K562 (cell line): Measurements from ENCODE around the gene MYO18A. TPM values are rescaled to one million over a fixed set of nuclear protein-coding genes. Genes with fewer than 3 reads are reported as not detected.
A peak's percentile ranks its signal among the peaks of the same experiment; 100 is the strongest.

ENCODE experiments used
- CHD4 ChIP-seq: fragments of 200-600 bp; sonication (generic); IDR thresholded peaks from 3 replicates; pipeline ENCODE4 v1.6.1; 2012; ENCODE audit warnings: low read depth, mild to moderate bottlenecking, mixed read lengths, low read length, inconsistent platforms; ENCODE audit not compliant: insufficient read depth, insufficient replicate concordance, poor library complexity, severe bottlenecking
- ETS1 ChIP-seq: conservative IDR thresholded peaks from 2 replicates; pipeline ENCODE4 v1.6.1; 2011; ENCODE audit warnings: low read depth, mild to moderate bottlenecking, low read length; ENCODE audit not compliant: control insufficient read depth
- GTF2E2 ChIP-seq: fragments of 200-800 bp; sonication (Bioruptor generic); IDR thresholded peaks from 2 replicates; pipeline ENCODE4 v1.6.1; 2016; ENCODE audit warnings: missing genetic modification characterization, missing compliant biosample characterization
- HDGF ChIP-seq: fragments of 450-650 bp; IDR thresholded peaks from 2 replicates; pipeline ENCODE4 v1.6.1; 2016
- HLTF ChIP-seq: fragments of 450-650 bp; IDR thresholded peaks from 2 replicates; pipeline ENCODE4 v1.6.1; 2016
- MTA3 ChIP-seq: fragments of 450-650 bp; formaldehyde crosslinking; IDR thresholded peaks from 2 replicates; pipeline ENCODE4 v1.6.1; 2017; ENCODE audit warnings: mild to moderate bottlenecking, borderline replicate concordance
- MXD1 ChIP-seq: fragments of 250-450 bp; sonication (Bioruptor Pico); IDR thresholded peaks from 2 replicates; pipeline ENCODE4 v1.8.0; 2021; ENCODE audit warnings: borderline replicate concordance, mild to moderate bottlenecking, moderate library complexity; ENCODE audit not compliant: poor library complexity, severe bottlenecking
- PATZ1 ChIP-seq: fragments of 250-450 bp; sonication (Bioruptor Pico); IDR thresholded peaks from 2 replicates; pipeline ENCODE4 v1.5.0; 2020; ENCODE audit warnings: mild to moderate bottlenecking, borderline replicate concordance
- PHF21A ChIP-seq: fragments of 450-650 bp; IDR thresholded peaks from 2 replicates; pipeline ENCODE4 v1.6.1; 2017; ENCODE audit warnings: low read depth, borderline replicate concordance
- TOE1 ChIP-seq, 2 experiments: fragments of 450-650 bp in 1 of 2; sonication (generic) in 1 of 2; formaldehyde crosslinking in 1 of 2; IDR thresholded peaks; 2 replicates each; pipeline versions ENCODE4 v1.7.1 to v1.8.0; 2016 to 2022; ENCODE audit warnings: borderline replicate concordance in 2 of 2, mild to moderate bottlenecking in 2 of 2, antibody characterized with exemption in 1 of 2, inconsistent platforms in 1 of 2, low read depth in 1 of 2, missing genetic modification reagents in 1 of 2, moderate library complexity in 1 of 2
- ZBTB11 ChIP-seq, 3 experiments: fragments of 200-800 bp in 1 of 3; fragments of 250-450 bp in 1 of 3; fragments of 450-650 bp in 1 of 3; sonication (Bioruptor Pico) in 1 of 3; sonication (Bioruptor generic) in 1 of 3; formaldehyde crosslinking in 1 of 3; IDR thresholded peaks; 2 replicates each; pipeline versions ENCODE4 v1.6.1 to v1.8.0; 2016 to 2022; ENCODE audit warnings: mild to moderate bottlenecking in 2 of 3, missing genetic modification characterization in 2 of 3, missing compliant biosample characterization in 1 of 3, moderate library complexity in 1 of 3
- ZNF184 ChIP-seq: sonication (generic); formaldehyde crosslinking; IDR thresholded peaks from 2 replicates; pipeline ENCODE4 v1.5.0; 2020; ENCODE audit warnings: missing genetic modification reagents
- ZNF24 ChIP-seq: fragments of 450-650 bp; IDR thresholded peaks from 2 replicates; pipeline ENCODE4 v1.6.1; 2016
- ZNF274 ChIP-seq: IDR thresholded peaks from 2 replicates; pipeline ENCODE4 v1.6.1; 2011; ENCODE audit warnings: low read depth, mild to moderate bottlenecking, low read length, moderate library complexity, borderline replicate concordance
- ZNF282 ChIP-seq: sonication (generic); formaldehyde crosslinking; IDR thresholded peaks from 2 replicates; pipeline ENCODE4 v1.8.1; 2023; ENCODE audit warnings: missing genetic modification reagents
- ZNF668 ChIP-seq: fragments of 250-450 bp; sonication (Bioruptor Pico); IDR thresholded peaks from 2 replicates; pipeline ENCODE4 v1.8.0; 2022; ENCODE audit warnings: mild to moderate bottlenecking, inconsistent platforms
- polyA plus RNA-seq, 8 experiments: library from polyadenylated mRNA; depleted of rRNA in 4 of 8; stranded (reverse) in 5 of 8; unstranded in 3 of 8; fragments of >200 nt; fragmentation: Nextera tagmentation in 2 of 8; fragmentation: Illumina TruSeq in 1 of 8; extraction: Ambion mirVana in 2 of 8; extraction: Trizol in 1 of 8; gene quantifications; 2 replicates each; pipeline versions ENCODE4 v1.2.1 to v1.2.3, GENCODE V29; 2011 to 2014; ENCODE audit warnings: inconsistent platforms in 1 of 8, missing spikeins in 1 of 8
- total RNA-seq, 7 experiments: library from RNA; depleted of rRNA in 6 of 7; stranded (reverse); fragments of >200 nt in 6 of 7; fragmentation: Illumina TruSeq in 2 of 7; extraction: Trizol in 2 of 7; gene quantifications; 2 replicates each; pipeline versions ENCODE4 v1.2.1 to v1.2.3, GENCODE V29; 2011 to 2021; ENCODE audit warnings: low replicate concordance in 1 of 7

The MYO18A gene
- total and polyA plus RNA-seq, 9 of the 15 experiments (the other 6 are each of a cell fraction or from before 2014, with no cell fraction given): 2.5 to 65.4 (median 17.1) TPM

DNA sequence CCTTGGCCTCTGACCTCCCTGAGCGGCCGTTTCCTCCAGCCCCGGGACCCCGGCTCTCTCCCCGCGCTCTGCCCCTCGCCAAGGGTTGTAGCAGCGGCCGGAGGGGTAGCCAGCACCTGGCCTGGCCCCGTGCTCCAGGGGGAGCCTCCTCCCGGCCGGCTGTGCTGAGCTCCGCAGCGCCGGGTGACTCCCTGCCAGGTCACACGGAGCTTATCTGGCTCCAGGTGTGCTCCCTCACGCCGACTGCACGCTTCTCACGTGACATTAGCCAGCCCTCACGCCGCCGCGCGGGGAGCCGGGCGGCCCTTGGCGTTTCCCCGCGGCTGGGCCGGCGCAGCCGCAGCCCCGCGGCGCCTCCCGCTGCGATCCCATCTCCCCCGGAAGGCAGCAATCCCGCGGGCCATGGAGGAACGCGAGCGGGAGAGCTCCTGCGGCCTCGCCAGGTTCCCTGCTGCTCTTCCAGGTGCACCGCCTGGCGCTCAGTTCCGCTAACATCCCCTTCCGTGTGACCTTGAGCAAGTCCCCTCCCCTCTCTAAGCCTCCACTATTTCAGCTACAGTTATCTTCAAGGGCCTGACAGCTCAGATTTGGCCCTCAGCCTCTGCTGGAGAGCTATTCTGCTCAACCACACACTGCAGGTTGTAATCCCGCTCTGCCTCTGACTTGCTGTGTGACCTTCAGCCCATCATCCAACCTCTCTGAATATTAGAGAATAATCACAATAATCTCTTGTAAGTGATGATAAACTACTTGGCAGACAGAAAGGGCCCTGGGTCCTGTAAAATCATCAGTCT, 3.4 kb downstream of the MYO18A start (continued):
- TF ChIP-seq ETS1 (0 out of 2 replicates have a peak, but pooled peaks have one; percentile 51), TOE1 (IDR thresholded peaks at IDR 0.05; ENCODE audit: borderline replicate concordance) (peak; percentile 82; the same call in 1 of the 2 replicates), TOE1 (CRISPR knock-in tag; IDR thresholded peaks at IDR 0.05; ENCODE audit: borderline replicate concordance, low read depth) (no peak), PATZ1 (no peak), MTA3 (peak; percentile 86; the same call in 1 of the 2 replicates), MXD1 (CRISPR knock-in tag) (no peak), CHD4 (peak; percentile 43), HDGF (peak; percentile 97), ZNF184 (CRISPR knock-in tag) (no peak), ZNF282 (no peak), PHF21A (peak; percentile 75; the same call in 1 of the 2 replicates), GTF2E2 (tag) (0 out of 2 replicates have a peak, but pooled peaks have one; percentile 24), HLTF (no peak), ZNF24 (peak; percentile 64), ZBTB11 (CRISPR knock-in tag; IDR thresholded peaks at IDR 0.05) (peak in 2 of 3 experiments; percentile 38 to 87; a peak in 2 of 6 replicates), ZNF668 (CRISPR knock-in tag) (no peak), ZNF274 (peak; percentile 40; the same call in 1 of the 2 replicates)
